Smooth muscle cell of the pulmonary artery (primary cell): ENCODE measurements around the gene PHTF1. TPM values are rescaled to one million over a fixed set of nuclear protein-coding genes. Genes with fewer than 3 reads are reported as not detected.

Source experiments
- total RNA-seq: library from RNA; depleted of rRNA; stranded (reverse); fragments of >200 nt; gene quantifications from 2 replicates; pipeline ENCODE4 v1.2.3, GENCODE V29; 2014

Gene PHTF1
- total RNA-seq, result 30.0 and 34.4 TPM in 2 replicates

DNA sequence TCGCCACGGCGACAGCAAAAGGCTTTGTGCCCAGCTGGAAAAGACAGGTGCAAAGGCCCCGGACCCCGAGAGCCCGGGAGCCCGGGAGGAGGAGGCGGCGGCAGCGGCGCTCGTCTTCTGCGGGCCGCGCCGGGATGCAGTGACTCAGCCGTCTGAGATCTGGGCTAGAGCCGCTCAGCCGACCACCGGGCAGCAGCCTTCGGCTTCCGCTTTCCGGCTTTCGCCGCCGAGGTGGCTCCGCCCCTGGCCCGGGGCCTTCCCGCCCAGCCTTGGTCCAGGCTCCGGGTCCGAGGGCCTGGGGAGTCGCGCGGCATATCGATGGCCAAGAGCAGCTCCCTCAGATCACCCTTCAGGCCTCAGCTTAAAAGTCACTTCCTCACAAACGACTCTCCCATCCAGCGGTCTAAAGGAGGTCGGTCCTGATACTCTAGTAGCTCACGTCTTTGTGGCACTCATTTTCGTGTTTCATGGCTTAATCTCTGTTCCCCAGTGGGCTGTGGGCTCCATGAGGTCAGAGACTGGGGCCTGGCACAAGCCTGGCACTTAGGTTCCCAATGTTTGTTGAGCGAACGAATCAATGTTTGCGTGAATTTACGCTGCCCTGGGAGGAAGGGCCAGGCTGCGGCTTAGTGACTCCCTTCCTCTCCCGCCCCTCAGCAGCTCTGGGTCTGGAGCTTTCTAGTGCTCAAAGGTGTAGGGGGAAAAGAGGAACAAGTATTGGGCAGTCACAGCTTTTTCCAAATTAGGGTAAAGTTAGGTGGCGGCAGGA lies at the start of gene PHTF1:
TSS of gene PHTF1 (minus strand) at position 154 of the 769 bp plus-strand sequence. CDS start 783 bp downstream, outside the sequence.

Other genes starting within 250 kb of the PHTF1 start
- gene RSBN1, start 53.0 kb upstream of the PHTF1 start, total RNA-seq, result 17.3 and 17.7 TPM in 2 replicates
- 0.91 and 4.7 TPM in 2 replicates for gene PTPN22, start 112.2 kb upstream of the PHTF1 start, total RNA-seq
- gene BCL2L15, start 128.1 kb upstream of the PHTF1 start, total RNA-seq, result 0.03 and 0.07 TPM in 2 replicates
- 11.7 and 13.6 TPM in 2 replicates for gene AP4B1, start 145.3 kb upstream of the PHTF1 start, total RNA-seq
- gene DCLRE1B, start 145.8 kb upstream of the PHTF1 start, total RNA-seq, result 1.7 and 1.8 TPM in 2 replicates
- 31.0 and 34.3 TPM in 2 replicates for gene HIPK1, start 169.8 kb upstream of the PHTF1 start, total RNA-seq
- gene OLFML3, start 220.0 kb upstream of the PHTF1 start, total RNA-seq, result 24.8 and 36.4 TPM in 2 replicates